ENCODE results near the gene KCTD3. TPM values are rescaled to one million over a fixed set of nuclear protein-coding genes. Genes with fewer than 3 reads are reported as not detected.

The KCTD3 gene
- total RNA-seq, 1 donor from 2014 or later = 53.7 TPM

DNA sequence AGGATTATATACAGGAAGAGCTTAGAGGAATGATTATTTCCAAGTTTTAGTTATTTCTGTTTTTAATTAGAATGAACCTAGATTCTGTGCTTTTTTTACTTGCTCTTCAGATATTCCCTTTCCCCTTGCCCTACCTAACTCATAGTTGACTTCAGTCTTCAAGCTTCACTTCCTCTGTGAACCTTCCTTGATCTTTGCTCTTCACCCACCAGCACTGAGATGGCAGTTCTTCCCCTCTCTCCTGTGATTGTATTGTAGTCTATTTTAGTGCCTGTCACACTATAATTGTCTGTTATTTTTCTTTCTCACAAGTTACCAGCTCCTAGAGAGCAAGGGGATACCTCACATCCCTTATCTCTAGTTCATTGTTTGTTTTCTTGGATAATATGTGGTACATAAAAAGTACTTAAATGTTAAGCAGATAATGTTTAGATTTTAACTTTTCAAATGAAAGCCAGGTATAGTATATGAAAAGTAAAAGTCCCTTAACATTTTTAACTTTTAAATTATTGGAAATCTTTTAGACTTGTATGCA, 33.2 kb downstream of the KCTD3 start:
- TF ChIP-seq, protein P1, sequence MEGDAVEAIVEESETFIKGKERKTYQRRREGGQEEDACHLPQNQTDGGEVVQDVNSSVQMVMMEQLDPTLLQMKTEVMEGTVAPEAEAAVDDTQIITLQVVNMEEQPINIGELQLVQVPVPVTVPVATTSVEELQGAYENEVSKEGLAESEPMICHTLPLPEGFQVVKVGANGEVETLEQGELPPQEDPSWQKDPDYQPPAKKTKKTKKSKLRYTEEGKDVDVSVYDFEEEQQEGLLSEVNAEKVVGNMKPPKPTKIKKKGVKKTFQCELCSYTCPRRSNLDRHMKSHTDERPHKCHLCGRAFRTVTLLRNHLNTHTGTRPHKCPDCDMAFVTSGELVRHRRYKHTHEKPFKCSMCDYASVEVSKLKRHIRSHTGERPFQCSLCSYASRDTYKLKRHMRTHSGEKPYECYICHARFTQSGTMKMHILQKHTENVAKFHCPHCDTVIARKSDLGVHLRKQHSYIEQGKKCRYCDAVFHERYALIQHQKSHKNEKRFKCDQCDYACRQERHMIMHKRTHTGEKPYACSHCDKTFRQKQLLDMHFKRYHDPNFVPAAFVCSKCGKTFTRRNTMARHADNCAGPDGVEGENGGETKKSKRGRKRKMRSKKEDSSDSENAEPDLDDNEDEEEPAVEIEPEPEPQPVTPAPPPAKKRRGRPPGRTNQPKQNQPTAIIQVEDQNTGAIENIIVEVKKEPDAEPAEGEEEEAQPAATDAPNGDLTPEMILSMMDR (conservative IDR thresholded peaks at IDR 0.05) = no peak
- H3K27ac Mint-ChIP-seq = peak overlapping the region; percentile 74
- DNase-seq (ENCODE audit: extremely low spot score, unreplicated experiment) = no peak
- no peaks in the 10 kb centered on the region for H3K9me3 Mint-ChIP-seq
- no peaks in the 10 kb centered on the region for H3K27me3 Mint-ChIP-seq
- H3K4me1 Mint-ChIP-seq (ENCODE audit: unreplicated experiment) = peaks cover 15% of the 10 kb centered on the region
- peaks cover 45% of the 10 kb centered on the region for H3K36me3 Mint-ChIP-seq
- peak overlapping the region; percentile 53 for H3K4me3 Mint-ChIP-seq

GRCh38 chr1:215600867-215601266, 33.8 kb downstream of the KCTD3 start:
- Mint-ChIP-seq H3K27ac (peak overlapping the region; percentile 74), H3K27me3 (no peaks in the 10 kb centered on the region), H3K36me3 (peaks cover 45% of the 10 kb centered on the region), H3K9me3 (no peaks in the 10 kb centered on the region), H3K4me1 (ENCODE audit: unreplicated experiment) (peaks cover 15% of the 10 kb centered on the region), H3K4me3 (no peak overlapping the region)
- TF ChIP-seq, protein P1 (conservative IDR thresholded peaks at IDR 0.05) = no peak
- no peak for DNase-seq (ENCODE audit: extremely low spot score, unreplicated experiment)

DNA sequence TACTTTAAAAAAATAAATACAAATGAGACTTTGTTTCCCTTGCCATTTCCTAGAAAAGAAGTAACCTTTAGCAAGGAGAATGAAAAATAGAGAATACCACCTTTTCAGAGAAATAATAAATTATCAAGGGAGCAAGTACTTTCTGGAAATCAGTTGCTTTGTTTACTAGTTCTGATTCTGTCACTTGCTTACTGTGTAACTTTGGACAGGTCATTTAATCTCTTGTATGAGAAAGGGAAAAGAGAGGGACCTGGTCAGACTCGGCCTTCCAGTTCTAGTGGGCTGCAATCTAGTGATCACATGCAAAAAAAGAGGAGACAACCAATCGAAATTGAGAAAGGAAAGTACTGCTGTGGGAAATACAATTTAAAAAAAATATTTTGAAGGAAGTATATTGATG, 34.2 kb downstream of the KCTD3 start:
- TF ChIP-seq, protein P1 (conservative IDR thresholded peaks at IDR 0.05) = no peak
- DNase-seq (ENCODE audit: extremely low spot score, unreplicated experiment) = no peak
- peaks cover 19% of the 10 kb centered on the region for H3K4me1 Mint-ChIP-seq (ENCODE audit: unreplicated experiment)
- no peaks in the 10 kb centered on the region for H3K9me3 Mint-ChIP-seq
- H3K27me3 Mint-ChIP-seq = no peaks in the 10 kb centered on the region
- peak overlapping the region; percentile 46 for H3K27ac Mint-ChIP-seq
- peaks cover 41% of the 10 kb centered on the region for H3K36me3 Mint-ChIP-seq
- H3K4me3 Mint-ChIP-seq = no peak overlapping the region

DNA sequence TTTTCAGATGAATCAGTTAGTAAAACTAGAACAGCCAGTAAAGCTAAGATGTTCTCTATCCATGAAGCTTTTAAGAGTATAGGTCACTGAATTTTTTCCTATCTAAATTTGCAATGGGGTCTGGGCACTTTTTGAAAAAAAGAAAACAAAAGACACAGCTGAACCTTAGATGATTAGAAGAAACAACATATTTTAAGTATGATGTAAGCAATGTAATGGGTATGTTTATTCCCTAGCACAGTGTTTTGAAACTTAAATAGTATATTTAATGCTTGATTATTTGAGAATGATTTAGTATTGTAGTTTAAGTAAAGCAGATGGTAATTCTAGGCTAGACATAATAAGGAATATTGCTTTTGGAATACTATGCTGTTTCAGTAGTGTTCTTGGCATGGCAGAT, 36.2 kb downstream of the KCTD3 start:
- TF ChIP-seq, protein P1 (conservative IDR thresholded peaks at IDR 0.05) = no peak
- H3K4me3 Mint-ChIP-seq = peak overlapping the region; percentile 56
- H3K27me3 Mint-ChIP-seq = no peaks in the 10 kb centered on the region
- peaks cover 22% of the 10 kb centered on the region for H3K36me3 Mint-ChIP-seq
- H3K9me3 Mint-ChIP-seq = no peaks in the 10 kb centered on the region
- peaks cover 22% of the 10 kb centered on the region for H3K4me1 Mint-ChIP-seq (ENCODE audit: unreplicated experiment)
- no peak for DNase-seq (ENCODE audit: extremely low spot score, unreplicated experiment)
- H3K27ac Mint-ChIP-seq = peak overlapping the region; percentile 67

DNA sequence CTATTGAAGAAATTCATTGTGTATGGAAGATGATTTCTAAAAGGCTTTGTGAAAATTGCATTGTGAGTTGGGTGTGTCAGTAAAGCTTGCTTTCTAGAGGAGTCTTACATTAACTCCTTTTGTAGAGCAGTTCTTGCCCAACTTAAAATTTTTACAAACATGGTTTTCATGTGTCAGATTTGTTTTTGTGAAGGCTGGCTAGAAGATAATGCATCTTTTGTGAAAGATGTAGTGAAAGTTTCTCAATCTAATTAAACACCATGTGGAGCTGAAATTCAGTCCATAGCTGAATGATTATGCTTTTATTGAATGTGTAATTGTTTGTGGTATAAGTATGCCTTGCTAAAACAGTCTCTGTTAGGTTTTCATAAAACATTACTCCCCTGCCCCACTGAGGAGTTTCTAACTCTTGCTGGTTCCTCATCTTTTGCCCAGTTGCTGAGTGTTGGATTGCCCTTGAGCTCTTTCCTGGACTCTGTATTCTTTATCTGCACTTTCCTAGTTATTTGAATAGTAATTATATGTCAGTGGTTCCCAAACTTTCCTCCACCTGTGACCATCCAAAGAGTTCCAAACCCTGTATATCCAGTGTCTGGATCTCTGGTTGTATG, 38.0 kb downstream of the KCTD3 start:
- no peak for DNase-seq (ENCODE audit: extremely low spot score, unreplicated experiment)
- TF ChIP-seq, protein P1 (conservative IDR thresholded peaks at IDR 0.05) = no peak
- Mint-ChIP-seq H3K27ac (peak overlapping the region; percentile 25), H3K4me1 (ENCODE audit: unreplicated experiment) (peaks cover 11% of the 10 kb centered on the region), H3K4me3 (peak overlapping the region; percentile 10), H3K9me3 (no peaks in the 10 kb centered on the region), H3K36me3 (peaks cover 34% of the 10 kb centered on the region), H3K27me3 (no peaks in the 10 kb centered on the region)

Measured in type B pancreatic cell (in vitro differentiated cells).